HFFc6 (cell line): Measurements from ENCODE around the gene TMEM132D. TPM values are rescaled to one million over a fixed set of nuclear protein-coding genes. Genes with fewer than 3 reads are reported as not detected.

Experiments used
- DNase-seq: peaks from one replicate; pipeline ENCODE4 v3.0.0-alpha.2; 2018
- H3K27ac Mint-ChIP-seq: 2 replicates; pipeline ENCODE4 v1.8.0; 2020; ENCODE audit warnings: mild to moderate bottlenecking, mixed read lengths
- H3K27me3 Mint-ChIP-seq: 2 replicates; pipeline ENCODE4 v1.8.0; 2021; ENCODE audit warnings: mild to moderate bottlenecking, moderate library complexity, mixed read lengths; ENCODE audit not compliant: insufficient read depth
- H3K36me3 Mint-ChIP-seq: 2 replicates; pipeline ENCODE4 v1.8.0; 2021; ENCODE audit warnings: low read depth, mixed read lengths
- H3K4me1 Mint-ChIP-seq: 2 replicates; pipeline ENCODE4 v1.8.0; 2020; ENCODE audit warnings: low read depth, mixed read lengths
- H3K4me3 Mint-ChIP-seq: 2 replicates; pipeline ENCODE4 v1.8.0; 2020; ENCODE audit warnings: mild to moderate bottlenecking, moderate library complexity, mixed read lengths
- H3K9me3 Mint-ChIP-seq: 2 replicates; pipeline ENCODE4 v1.8.0; 2020; ENCODE audit warnings: mild to moderate bottlenecking, mixed read lengths
- total RNA-seq, 6 experiments: library from RNA; stranded (reverse); fragmentation: NEBNext Ultra II Directional; extraction: Animal tissue kit (Norgen Biotek cat#: 25700); gene quantifications; 2 replicates in 1 of 6; 3 replicates in 5 of 6; pipeline ENCODE4 v1.2.3, GENCODE V29; 2021
- TF ChIP-seq, protein P1 (sequence below): fragments of 200-600 bp; sonication (generic); IDR thresholded peaks from 2 replicates; pipeline ENCODE4 v1.5.0; 2021; ENCODE audit warnings: antibody characterized with exemption, mild to moderate bottlenecking

TMEM132D gene
- total RNA-seq, 6 experiments from 2014 or later = not detected

DNA sequence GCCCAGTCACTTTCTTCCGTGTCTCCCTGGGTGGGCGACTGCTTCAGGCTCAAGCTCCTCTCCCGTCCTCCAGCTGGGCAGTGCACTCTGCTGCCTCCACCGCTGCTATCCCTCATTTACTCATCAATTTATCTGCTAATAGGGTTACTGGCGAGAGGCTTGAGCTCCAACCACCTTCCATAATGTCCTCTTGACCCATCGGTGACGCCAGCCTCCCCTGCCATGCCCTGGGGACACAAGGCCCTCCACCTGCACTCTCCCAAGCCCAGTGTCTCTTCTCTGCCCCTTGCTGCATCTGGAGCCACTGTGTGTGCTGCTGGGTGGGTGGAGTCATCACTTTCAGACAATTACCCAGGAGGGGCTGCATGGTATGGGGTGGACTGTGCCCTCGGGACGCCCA, 78.5 kb downstream of the TMEM132D start:
- Mint-ChIP-seq H3K27ac (no peak overlapping the region), H3K9me3 (peaks cover 71% of the 10 kb centered on the region), H3K4me3 (no peak overlapping the region), H3K36me3 (peaks cover 9% of the 10 kb centered on the region; the same call in 1 of the 2 replicates), H3K27me3 (no peaks in the 10 kb centered on the region), H3K4me1 (no peaks in the 10 kb centered on the region)
- TF ChIP-seq, protein P1, sequence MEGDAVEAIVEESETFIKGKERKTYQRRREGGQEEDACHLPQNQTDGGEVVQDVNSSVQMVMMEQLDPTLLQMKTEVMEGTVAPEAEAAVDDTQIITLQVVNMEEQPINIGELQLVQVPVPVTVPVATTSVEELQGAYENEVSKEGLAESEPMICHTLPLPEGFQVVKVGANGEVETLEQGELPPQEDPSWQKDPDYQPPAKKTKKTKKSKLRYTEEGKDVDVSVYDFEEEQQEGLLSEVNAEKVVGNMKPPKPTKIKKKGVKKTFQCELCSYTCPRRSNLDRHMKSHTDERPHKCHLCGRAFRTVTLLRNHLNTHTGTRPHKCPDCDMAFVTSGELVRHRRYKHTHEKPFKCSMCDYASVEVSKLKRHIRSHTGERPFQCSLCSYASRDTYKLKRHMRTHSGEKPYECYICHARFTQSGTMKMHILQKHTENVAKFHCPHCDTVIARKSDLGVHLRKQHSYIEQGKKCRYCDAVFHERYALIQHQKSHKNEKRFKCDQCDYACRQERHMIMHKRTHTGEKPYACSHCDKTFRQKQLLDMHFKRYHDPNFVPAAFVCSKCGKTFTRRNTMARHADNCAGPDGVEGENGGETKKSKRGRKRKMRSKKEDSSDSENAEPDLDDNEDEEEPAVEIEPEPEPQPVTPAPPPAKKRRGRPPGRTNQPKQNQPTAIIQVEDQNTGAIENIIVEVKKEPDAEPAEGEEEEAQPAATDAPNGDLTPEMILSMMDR = no peak
- DNase-seq = no peak

DNA sequence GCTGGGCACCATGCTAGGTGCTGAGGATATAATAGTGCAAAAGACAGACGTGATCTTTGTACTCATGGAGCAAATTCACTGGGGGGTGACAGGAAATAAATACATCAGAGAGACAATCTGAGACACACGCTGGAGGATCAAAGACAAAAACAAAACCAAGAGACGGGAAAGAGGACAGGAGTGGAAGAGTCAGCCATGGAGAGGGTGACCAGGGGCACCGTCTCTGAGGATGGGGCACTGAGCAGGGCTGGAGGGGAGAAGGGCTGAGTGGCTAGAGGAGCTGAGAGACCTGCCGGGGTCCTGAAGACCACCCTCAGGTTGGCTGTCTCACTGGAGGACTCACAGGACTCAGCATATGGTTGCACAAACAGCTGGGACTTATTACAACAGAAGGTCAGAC, 81.9 kb downstream of the TMEM132D start:
- H3K4me3 Mint-ChIP-seq = no peak overlapping the region
- DNase-seq = no peak
- no peak overlapping the region for H3K27ac Mint-ChIP-seq
- H3K9me3 Mint-ChIP-seq = peaks cover 65% of the 10 kb centered on the region
- H3K36me3 Mint-ChIP-seq = peaks cover 5% of the 10 kb centered on the region; the same call in 1 of the 2 replicates
- no peaks in the 10 kb centered on the region for H3K27me3 Mint-ChIP-seq
- TF ChIP-seq, protein P1 = no peak
- H3K4me1 Mint-ChIP-seq = no peaks in the 10 kb centered on the region

DNA sequence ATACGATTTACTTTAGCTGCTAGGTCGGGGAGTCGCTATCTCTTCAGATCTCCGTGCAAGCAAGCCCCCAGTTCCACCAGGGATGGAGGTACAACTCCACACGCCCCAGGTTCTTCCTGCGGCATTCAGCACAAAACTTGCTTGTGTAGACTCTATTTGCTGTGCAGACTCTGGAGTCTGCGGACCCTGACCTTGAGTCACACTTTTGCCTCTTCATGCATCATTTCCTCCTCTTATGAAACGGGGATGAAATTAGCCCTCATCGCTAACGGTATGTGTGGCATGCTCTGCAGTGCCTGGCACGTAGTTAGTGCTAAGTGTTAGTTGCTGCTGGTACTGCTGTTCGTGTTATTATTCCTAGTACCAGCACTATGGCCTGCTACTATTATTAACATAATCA, 84.4 kb downstream of the TMEM132D start:
- H3K9me3 Mint-ChIP-seq = peaks cover 56% of the 10 kb centered on the region
- H3K27ac Mint-ChIP-seq = no peak overlapping the region
- H3K27me3 Mint-ChIP-seq = no peaks in the 10 kb centered on the region; the same call in 1 of the 2 replicates
- TF ChIP-seq, protein P1 = no peak
- DNase-seq = no peak
- no peak overlapping the region for H3K4me3 Mint-ChIP-seq
- no peaks in the 10 kb centered on the region for H3K4me1 Mint-ChIP-seq
- H3K36me3 Mint-ChIP-seq = peaks cover 5% of the 10 kb centered on the region; the same call in 1 of the 2 replicates

DNA sequence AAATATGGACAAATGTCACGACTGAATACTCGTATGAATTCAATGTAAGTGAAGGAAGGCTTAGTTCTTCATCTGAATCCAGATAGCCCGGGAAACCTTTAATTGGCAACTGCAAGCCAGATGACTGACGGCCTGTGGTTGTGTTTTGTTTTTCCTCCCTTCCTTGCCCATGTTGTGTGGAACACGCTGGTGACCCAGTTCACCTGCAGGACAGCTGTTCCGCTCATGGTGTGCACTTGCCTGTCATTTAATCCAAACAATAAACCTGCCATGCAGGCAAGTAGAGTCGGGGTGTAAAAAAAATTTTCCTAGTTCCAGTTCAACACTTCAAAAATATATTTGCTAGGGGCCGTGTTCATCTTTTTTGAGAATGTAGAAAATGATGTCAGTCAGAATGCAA, 88.0 kb downstream of the TMEM132D start:
- Mint-ChIP-seq H3K36me3 (no peaks in the 10 kb centered on the region), H3K4me1 (no peaks in the 10 kb centered on the region), H3K27ac (no peak overlapping the region), H3K4me3 (no peak overlapping the region), H3K9me3 (peaks cover 33% of the 10 kb centered on the region), H3K27me3 (no peaks in the 10 kb centered on the region; the same call in 1 of the 2 replicates)
- no peak for DNase-seq
- TF ChIP-seq, protein P1 = no peak

DNA sequence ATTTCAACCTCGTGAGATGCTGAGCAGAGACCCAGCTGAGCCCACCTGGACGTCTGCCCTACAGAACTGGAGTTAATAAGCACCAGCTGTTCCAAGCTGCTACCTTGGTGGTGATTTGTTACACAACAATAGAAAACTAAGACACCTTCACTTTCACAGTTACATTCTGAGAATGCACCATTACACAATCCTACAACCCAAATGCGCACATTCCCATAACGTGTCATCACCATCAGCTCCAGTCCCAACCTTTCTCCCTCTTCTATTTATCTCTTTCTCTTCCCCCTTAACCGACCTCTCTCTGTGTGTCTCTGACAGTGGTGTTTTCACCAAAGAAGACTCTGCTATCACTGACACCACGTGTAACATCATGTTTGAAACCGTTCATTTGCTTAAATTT, 91.9 kb downstream of the TMEM132D start:
- Mint-ChIP-seq H3K9me3 (peaks cover 50% of the 10 kb centered on the region), H3K27ac (no peak overlapping the region), H3K4me3 (no peak overlapping the region), H3K4me1 (no peaks in the 10 kb centered on the region), H3K27me3 (no peaks in the 10 kb centered on the region; the same call in 1 of the 2 replicates), H3K36me3 (no peaks in the 10 kb centered on the region; the same call in none of the 2 replicates)
- DNase-seq = no peak
- TF ChIP-seq, protein P1 = no peak

DNA sequence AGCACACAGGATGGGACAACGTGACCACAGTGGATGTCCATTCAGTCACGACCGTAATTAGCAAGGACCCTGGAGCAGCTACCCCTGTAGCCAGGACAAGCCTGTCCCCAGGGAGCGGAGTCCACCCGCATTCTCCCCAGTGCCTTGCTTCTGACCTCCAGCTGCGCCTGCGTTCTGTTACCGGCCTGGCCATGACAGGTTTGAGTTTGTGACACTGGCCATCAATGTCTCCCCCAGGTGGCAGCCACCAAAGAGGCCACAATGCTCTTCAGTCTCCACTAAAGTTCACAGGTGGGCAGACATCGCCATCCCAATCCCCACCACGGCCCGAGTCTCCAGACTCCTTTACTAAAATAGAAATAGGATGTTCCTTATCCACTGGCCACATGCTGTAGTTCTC, 96.7 kb downstream of the TMEM132D start:
- H3K36me3 Mint-ChIP-seq = no peaks in the 10 kb centered on the region; the same call in none of the 2 replicates
- no peaks in the 10 kb centered on the region for H3K4me1 Mint-ChIP-seq
- TF ChIP-seq, protein P1 = no peak
- H3K27ac Mint-ChIP-seq = no peak overlapping the region
- no peak overlapping the region for H3K4me3 Mint-ChIP-seq
- DNase-seq = no peak
- peaks cover 38% of the 10 kb centered on the region for H3K9me3 Mint-ChIP-seq
- no peaks in the 10 kb centered on the region; the same call in 1 of the 2 replicates for H3K27me3 Mint-ChIP-seq
